ENCODE measurements around the gene ARHGAP26.

ARHGAP26 gene

DNA sequence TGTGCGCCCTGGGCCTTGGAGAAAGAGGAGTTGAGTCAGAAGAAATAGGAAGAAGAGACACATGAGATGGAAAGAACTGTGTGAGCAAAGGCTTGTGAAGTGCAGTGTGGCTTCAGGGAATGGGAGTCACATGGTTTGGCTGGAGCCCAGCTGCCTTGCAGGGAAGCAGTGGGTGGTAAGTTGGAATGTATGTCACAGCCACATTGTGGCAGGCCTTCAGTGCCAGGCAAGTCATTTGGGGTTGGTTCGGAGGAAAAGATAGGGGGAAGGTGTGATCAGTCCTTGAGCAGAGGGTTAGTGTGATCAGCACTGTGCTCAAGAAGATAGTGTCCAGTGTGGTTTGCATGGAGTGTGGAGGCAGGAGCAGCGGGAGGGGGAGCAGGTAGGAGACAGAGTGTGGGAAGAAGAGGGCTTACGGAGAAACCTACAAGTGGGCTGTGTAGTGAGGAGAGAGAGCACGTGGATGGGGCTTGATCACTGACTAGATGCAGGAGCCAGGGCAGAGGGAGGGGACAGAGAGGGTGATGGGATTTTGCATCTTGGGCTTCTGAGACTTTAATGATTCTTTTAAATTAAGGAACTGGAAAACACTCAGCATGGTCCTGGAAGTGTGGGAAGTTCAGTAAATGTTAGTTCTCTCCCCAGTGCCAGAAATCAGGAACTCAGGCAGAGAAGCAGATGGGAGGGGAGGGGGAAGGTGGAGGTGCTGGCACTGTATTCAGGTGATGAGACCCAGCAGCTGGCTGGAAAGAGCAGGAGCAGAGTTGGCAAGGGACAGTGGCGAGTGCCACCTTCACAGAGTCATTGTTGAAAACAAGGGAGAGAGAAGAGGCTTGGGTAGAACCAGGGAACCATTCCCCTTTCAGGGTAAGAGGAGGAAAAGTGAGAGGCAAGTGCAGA, 46.6 kb downstream of the ARHGAP26 start:
- peak; percentile 81 for DNase-seq

DNA sequence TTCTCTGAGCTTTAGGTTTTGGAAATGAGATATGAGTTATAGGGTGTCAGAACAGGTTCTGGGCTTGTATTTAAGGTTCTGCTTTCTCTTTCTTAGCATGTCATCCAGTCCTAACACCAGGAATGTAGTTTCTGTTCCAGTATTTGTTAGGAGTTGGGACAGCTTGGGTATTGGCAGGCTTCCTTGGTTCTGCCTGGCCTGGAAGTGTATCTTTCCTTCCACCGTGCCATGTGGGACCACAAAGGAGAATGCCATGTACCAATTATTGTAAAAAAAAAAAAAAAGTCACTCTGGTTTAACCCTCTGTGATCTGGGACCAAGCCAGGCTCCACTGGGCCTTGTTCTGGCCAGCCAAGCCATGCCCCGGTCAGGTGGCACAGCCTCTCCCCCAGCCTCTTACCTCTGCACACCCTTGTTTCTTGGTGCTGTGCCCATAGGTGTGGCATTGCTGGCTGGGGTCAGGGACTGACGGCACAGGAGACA, 47.8 kb downstream of the ARHGAP26 start:
- DNase-seq = peak; percentile 61

DNA sequence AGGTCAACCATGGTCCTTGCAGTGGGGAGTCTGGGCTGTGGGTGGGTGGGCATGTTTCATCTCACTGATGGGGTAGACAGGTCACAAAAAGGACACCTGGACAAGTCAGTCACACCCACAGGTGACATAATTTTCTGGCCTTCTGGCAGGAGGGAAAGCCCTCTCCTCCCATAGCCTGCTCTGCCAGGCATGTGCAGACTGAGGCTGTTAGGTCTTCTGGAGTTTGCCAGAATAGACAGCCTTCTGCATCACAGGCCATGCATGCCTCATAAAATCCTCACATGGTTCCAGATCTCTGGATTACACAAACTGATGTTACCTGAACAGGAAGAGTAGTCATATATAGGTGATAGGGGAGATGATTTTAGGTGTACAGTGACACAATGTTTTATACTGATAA, 49.1 kb downstream of the ARHGAP26 start:
- DNase-seq = no peak

DNA sequence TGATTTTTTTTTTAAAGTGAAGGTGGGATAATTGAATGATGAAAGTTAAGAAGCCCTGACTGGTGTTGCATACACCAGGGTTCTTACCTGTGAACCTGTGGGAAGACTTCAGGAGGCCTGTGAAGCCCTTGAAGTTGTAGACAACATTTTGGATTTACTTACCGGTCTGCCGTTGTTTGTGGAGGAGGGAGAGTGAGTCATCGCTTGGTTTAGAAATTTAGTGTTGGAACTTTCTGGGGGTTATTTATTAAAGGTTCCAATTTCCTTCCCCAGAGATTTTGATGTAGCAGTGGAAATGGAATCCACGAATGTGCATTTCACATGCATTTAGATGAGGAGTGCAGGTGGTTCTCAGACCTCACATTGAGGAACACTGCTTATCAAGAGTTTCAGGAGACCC, 49.6 kb downstream of the ARHGAP26 start:
- DNase-seq = no peak

DNA sequence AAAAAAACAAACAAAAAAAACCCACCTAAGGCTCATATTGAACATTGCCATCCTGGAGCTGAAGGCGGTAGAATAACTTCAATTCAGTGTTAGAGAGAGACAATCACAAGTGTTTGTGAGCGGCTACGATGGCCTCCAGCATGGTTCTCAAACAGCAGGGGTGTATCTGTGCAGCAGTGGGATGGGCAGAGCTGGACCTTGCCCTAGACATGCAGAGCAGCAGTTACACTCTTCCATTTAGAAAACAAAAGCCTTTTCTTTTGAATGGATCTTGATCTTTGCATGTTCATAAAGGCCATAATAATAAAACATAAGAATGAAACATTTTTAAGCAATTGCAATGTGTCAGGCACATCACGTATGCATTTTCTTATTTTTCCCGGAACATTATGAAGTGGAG, 50.3 kb downstream of the ARHGAP26 start:
- no peak for DNase-seq

DNA sequence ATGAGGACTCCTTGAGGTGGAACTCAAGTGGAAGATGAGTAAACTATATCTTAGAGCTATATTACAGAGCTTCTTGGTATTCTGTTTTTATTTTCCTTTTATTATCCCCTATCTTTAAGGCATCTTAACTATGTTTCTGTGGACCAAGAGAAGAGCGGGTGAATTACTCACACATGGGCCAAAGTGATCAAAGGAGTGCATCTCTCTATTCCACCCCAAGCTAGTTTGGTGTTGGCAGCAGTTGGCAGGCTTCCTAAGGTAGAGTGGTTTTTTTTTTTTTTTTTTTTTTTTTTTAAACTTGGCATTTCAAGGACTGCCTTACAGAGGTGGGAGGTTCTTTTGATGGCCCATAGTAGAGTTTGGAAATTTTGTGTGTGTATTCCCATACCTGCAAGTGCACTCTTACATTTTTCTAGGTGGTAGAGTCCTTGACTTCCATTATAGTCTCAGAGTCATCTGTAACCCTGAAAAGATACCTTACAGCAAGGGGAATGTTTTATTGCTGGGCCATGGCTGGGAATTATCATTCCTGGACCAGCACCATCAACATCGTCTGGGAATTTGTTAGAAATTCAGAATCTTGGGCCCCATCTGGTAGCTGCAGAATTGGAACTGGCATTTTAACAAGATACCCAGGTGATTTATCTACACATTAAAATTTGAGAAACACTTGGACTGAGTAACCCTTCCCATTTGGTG, 51.0 kb downstream of the ARHGAP26 start:
- no peak for DNase-seq

DNA sequence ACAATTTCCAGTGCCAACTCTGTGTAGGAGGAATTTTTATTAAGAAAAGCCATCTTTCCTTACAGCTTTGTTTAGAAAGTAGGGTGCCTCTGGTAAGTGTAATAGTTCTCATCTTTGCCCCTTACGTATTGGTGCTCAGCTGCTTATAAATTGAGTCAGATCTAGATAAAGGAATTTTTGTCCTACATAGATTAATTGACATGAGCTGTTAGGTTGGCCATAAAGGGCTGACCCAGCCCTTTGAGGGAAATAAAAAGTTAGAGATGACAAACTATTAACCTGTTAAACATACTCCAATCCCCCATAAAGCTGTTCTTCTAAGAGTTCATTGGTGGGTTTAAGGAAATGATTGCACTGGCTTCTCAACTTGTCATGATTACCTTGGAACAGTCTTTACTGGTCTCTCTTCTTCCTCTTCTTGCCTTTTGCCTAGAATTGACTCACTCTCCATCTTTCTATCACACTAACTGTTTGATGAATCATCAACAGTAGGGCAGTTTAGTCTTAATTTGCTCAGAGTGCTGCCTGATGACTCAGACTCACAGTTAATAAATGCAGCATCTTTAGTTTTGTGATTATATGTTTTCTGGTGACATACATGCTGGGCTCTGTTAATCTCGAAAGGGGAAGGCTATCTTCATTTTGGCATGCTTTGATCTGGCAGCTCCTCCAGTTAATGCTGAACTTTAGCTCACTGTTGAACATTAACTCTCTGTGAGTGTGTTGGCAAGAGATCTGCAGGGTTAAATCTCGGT, 51.7 kb downstream of the ARHGAP26 start:
- DNase-seq = peak; percentile 95

DNA sequence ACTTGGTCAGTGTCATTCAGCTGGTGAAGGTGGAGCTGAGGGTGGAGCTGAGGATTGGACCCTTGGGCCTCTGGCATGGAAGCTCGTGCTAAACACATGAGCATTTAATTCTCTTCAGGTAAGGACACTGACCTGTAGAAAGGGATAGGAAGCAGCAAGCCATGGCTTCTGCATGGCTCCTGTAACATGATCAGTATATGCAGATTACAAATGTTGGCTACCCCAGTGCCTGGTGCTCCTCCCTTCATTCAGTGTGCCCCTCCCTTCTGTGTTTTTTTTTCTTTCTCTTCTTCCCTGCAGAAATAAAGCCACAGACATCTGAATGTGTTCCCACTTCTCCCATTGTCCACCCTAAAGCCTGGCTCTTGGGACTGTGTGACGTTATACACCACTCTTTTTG, 52.9 kb downstream of the ARHGAP26 start:
- no peak for DNase-seq

DNA sequence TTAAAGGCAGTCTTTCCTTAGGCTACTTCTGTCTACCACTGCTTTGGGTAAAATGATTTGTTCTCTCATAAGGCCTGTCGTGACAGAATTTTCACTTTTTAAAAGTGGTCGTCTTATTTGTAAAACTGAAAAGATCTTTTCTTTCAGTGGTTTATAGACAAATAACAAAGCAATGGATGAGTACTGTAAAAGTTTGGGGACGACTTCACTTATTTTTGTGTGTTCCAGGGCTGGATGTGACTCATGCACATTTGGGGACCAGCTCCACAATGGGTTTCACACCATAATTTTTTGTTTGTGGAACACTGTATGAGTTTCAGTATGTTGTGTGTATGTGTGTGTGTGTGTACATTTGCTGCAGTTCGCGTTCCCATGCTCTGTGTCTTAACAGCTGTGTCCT, 53.6 kb downstream of the ARHGAP26 start:
- no peak for DNase-seq

DNA sequence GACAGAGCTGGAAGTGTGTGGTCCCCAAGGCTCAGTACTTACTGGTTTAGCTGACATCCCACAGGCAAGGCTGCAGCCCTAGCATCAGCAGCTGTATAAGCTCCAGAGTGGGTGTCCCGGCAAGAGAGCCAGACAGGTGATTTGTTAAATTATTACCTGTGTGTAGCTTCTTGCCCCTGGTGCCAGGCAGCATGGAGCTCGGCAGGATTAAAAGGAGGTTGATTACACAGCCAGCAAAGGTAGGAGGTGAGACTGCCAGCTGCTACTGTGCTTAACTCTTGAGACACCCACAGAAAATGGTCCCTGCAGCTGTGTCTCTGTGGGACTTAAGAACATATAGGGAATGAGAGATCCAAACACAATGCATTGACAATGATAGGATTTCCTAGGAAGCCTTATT, 54.2 kb downstream of the ARHGAP26 start:
- DNase-seq = no peak

DNA sequence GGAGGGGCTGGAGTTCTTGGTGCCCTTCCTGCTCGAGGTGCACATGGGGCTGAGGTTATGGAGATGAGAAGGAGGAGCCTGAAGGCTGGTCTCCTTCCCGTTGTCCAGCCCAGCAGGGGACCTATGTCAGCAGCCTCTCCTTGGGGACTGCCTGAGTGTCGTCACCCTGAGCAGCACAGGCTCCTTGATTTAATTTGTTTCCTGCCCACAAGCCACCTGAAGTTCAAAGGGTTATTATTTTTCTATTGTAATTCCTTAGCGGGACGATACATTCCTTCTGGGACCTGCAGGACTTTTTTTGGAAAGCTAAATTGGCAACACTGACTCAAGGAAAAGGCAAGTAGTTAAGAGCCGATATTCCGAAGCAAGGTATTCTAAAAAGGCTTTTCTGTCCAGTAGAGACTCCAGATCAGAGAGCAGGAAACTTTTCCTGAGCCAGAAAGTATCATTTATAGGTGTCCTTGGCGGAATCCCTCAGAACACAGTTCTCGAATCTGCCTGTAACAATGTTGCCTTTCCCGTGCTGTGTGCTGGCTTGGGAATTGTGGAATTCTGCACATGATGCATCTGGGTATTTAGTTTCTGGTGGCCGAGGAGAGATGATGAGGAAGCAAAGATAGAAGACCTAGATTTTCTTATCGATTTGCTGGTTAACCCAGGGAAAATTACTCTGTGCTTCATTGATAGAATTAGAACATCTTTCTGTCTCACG, 55.4 kb downstream of the ARHGAP26 start:
- DNase-seq = no peak

DNA sequence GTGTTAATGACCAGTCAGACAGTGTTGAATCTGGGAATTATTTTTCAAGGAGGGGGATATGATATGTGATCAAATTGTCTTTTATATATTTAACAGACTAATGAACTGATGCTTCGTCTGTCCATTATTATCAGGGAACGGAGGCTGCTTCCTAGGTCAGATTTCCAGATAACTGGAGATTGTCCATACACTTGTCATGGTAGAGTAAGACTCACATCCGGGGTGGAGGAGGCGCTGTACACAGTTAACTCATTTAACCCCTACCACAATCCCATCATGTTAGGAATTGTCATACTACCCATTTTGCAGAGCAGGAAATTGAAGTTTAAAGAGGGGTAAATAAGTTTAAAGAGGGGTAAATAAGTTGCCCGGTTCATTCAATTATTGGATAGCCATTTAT, 55.9 kb downstream of the ARHGAP26 start:
- DNase-seq = no peak

DNA sequence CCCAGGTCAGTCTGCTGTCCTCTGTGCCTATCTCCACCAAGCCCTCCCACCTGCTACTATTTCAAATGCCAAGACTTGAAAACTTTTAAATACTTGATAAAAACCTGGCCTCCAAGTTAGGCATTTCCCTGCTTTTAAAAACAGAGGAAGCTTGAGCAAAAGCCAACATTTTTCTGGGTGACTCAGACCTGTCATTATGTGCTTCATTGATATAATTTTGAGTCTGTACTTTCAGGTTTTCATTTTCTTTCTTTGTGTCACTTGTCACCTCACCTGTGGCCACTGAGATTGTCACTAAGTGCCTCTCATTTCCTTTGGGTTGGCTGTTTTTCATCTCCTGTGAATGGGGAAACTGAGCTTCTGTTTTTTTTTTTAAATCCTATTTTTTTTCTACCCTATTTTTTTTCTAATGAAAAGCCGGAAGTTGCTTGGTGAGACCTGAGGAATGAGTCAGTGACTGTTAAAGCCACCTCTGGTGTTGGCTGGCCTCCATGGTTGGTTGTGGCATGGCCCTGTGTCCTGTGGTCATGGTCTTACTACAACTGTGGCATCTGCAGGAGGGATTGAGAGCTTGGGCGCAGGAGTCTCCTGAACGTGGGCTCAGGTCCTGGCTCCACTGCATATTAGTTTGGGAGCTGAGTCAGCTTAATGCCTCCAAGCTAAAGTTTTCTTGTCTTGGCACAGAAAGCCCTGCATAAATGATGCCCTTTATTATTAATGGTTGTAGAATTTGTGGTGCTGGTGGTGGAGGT, 56.7 kb downstream of the ARHGAP26 start:
- peak; percentile 61 for DNase-seq

DNA sequence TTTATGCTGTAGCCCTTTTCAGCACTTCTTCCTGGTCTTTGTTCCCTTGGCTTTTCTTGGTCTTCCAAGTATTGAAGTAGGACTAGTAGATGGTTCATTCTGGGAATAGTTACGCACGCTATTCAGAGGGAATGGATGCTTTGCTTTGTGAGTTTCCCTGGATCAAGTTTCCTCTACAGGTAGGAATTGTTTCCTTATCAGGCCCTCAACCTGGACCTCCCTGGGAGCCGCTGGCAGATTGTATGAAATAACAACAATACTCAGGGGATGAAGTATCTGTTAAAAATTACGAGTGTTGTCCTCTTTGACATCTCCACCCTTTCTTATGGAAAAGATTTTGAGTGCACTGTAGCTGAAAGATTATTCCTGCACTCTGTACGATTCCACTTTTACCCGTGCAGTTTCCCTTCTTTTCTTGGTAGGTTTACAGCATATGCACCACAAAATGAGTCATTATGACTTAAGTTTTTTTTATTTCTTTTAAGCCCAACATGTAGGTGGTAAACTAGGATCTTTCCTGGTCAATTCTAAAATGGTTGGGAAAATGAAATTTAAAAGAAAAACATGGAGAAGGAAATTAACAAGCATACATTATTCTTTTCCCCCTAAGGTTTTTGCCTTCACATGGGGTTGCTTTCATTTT, 57.9 kb downstream of the ARHGAP26 start:
- no peak for DNase-seq

DNA sequence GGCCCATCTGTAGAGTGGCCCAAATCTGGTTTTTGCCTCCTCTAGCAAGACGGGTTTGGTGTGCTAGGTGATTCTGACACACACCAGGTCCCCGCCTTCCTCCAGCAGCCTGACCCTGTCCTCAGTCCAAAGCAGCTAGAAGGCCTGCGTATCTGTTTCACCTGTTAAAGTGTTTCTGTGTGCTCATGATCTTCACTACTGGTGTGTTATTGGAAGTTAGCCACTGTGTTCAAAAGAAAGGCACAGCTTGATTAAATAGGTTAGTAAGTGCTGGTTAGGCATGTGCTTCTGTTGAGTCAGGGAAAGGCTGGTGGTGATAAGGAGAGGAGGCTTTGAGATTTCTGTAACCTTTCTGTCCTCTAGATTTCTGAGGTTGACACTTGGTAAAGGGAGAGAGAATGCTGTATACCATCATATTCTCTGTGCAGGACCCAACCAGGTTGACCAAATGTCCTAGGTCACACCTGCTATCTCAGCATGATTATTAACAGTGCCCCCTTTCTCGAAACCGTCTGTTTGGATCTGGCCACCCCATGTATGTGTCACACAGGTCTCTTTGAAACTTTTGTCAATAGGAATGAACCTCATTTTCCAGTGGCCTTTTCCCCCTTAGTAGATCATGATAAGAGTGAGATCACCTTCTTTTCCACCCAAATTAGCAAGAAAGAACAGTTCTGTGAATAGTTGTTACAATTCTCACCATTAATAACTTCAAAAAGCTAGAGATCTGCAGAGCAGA, 58.8 kb downstream of the ARHGAP26 start:
- no peak for DNase-seq

DNA sequence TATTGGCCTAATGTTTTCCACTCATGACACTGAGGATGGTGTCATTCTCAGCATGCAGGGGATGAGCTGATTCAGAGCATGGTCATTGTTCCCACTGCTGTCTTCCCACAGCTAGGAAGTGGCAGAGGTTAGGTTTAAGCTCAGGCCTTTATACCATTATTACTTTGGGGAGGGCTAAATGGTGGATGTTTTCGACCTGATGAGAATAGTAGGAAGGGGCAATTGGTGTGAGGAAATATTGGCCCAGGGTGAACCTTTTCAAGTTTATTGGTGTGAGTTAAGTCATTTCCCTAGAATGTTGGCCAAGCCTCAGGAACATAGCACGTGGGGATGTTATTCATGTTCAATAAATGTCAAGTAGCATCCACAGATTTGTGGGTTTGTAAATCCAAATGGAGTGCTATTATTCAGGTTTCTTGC, 59.6 kb downstream of the ARHGAP26 start:
- DNase-seq = peak; percentile 69

DNA sequence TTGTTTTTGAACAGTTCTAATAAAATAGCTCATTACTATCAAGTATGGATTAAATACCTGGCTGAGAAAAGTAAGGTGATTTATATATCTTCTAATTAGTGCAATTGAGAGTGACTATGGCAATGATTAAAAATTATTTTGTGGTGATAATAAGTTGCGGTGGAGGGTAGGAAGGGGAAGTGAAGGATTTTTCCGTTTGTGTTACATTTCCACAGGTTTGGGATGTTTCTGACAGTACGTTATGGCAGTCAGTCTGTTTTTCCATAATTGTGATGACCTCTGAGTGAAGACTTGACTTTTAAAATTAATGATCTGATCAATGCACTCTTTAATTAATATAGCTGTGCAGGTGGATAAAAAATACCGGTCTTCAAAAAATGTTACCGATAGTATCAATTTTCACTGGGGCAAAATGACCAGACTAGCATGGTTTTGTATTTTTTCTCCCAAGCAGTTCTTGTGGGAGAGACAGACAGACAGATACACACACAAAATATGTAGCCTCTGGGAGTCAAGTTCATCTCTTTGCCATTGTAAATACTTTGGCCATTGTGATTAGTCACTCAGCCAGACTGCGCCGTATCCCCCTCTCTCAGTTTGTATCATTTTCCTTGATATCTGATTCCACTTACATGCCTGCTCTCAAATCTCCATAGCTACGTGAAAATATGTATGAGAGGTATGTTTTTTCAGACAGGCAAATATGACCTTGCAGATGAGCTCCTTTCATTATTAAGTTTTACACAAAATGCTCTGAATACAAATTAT, 60.2 kb downstream of the ARHGAP26 start:
- no peak for DNase-seq

DNA sequence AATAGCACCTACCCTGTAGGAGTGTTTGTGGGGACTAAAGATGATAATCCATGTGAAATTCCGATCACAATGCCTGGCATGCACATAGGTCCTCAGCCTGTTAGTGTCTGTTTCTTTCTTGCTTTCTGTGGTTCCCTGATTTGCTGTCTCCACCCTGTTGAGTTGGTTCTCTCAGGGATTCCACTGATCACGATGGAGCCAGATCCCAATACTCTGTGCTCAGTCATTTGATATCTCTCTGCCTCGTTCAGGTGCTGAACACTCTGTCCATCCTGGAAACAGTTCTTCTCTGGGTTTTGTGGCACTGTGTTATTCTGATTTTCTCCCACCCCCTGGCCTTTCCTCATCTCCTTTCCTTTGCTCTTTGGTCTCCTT, 60.8 kb downstream of the ARHGAP26 start:
- DNase-seq = no peak

DNA sequence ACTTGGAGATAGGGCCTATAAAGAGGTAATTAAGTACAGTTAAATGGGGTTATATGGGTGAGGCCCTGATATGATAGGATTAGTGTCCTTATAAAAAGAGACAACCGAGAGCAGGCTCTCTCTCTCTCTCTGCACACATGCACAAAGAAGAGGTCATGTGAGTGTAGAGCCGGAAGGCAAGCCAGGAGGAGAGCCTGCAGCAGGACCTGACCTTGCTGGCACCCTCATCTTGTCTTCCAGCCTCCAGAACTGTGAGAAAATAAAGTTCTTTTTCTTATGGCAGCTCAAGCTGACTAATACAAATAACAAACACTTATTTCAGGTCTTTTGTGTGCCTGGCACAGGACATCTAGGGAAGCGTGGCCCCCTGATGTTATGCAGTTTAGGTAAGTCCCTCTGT, 62.1 kb downstream of the ARHGAP26 start:
- DNase-seq = no peak
